B cell (primary cell): ENCODE results near the gene LPXN.

ENCODE experiments used
- CTCF ChIP-seq: fragments of 200-600 bp; IDR thresholded peaks from one replicate; pipeline ENCODE4 v1.8.0; 2022; ENCODE audit warnings: antibody characterized with exemption, mild to moderate bottlenecking
- EZH2 ChIP-seq: IDR thresholded peaks from 2 replicates; pipeline ENCODE4 v1.6.1; 2012; ENCODE audit warnings: borderline replicate concordance, low read depth, mild to moderate bottlenecking, moderate library complexity, low read length; ENCODE audit not compliant: insufficient read depth, poor library complexity, severe bottlenecking

GRCh38 chr11:58506935-58507334 lies 68.7 kb downstream of the LPXN start:
- no peak for TF ChIP-seq CTCF
- no peak for TF ChIP-seq EZH2
